HepG2 (cell line): ENCODE results near the gene CBR4. TPM values are rescaled to one million over a fixed set of nuclear protein-coding genes. Genes with fewer than 3 reads are reported as not detected.

Experiments used
- AGO1 ChIP-seq: fragments of 200-400 bp; formaldehyde crosslinking; IDR thresholded peaks from 2 replicates; pipeline ENCODE4 v1.6.1; 2017; ENCODE audit warnings: mild to moderate bottlenecking, low read depth, low read length, moderate library complexity; ENCODE audit not compliant: poor library complexity, severe bottlenecking
- EP300 ChIP-seq, 3 experiments: sonication (generic) in 1 of 3; formaldehyde crosslinking in 1 of 3; IDR thresholded peaks; 2 replicates each; pipeline versions ENCODE4 v1.5.1 to v1.6.1; 2011 to 2020; ENCODE audit warnings: low read depth in 2 of 3, low read length in 2 of 3, borderline replicate concordance in 1 of 3, improper control_type of control experiment in 1 of 3, mild to moderate bottlenecking in 1 of 3, missing genetic modification reagents in 1 of 3, moderate library complexity in 1 of 3
- GZF1 ChIP-seq: sonication (generic); formaldehyde crosslinking; IDR thresholded peaks from 2 replicates; pipeline ENCODE4 v1.5.1; 2020; ENCODE audit warnings: mild to moderate bottlenecking, missing genetic modification reagents
- HDAC6 ChIP-seq: fragments of 200-600 bp; sonication (generic); IDR thresholded peaks from 2 replicates; pipeline ENCODE4 v1.7.0; 2017; ENCODE audit warnings: mild to moderate bottlenecking, antibody characterized with exemption, low read length, low read depth
- KDM2A ChIP-seq: sonication (generic); formaldehyde crosslinking; IDR thresholded peaks from 2 replicates; pipeline ENCODE4 v1.4.0; 2020; ENCODE audit warnings: low read depth, missing genetic modification reagents, borderline replicate concordance
- ONECUT2 ChIP-seq: sonication (generic); formaldehyde crosslinking; IDR thresholded peaks from 2 replicates; pipeline ENCODE4 v1.4.0; 2020; ENCODE audit warnings: missing genetic modification reagents
- POLR2AphosphoS5 ChIP-seq: IDR thresholded peaks from 2 replicates; pipeline ENCODE4 v1.6.1; 2012; ENCODE audit warnings: low read depth, low read length
- ZBTB44 ChIP-seq: sonication (generic); formaldehyde crosslinking; IDR thresholded peaks from 2 replicates; pipeline ENCODE4 v1.4.0; 2020; ENCODE audit warnings: missing genetic modification reagents
- ZNF713 ChIP-seq: sonication (generic); formaldehyde crosslinking; IDR thresholded peaks from 2 replicates; pipeline ENCODE4 v1.4.0; 2020; ENCODE audit warnings: mild to moderate bottlenecking, missing genetic modification reagents
- ZNF777 ChIP-seq: sonication (generic); formaldehyde crosslinking; IDR thresholded peaks from 2 replicates; pipeline ENCODE4 v1.4.0; 2020; ENCODE audit warnings: missing genetic modification reagents
- ZNF883 ChIP-seq: sonication (generic); formaldehyde crosslinking; IDR thresholded peaks from 2 replicates; pipeline ENCODE4 v1.5.1; 2020; ENCODE audit warnings: mild to moderate bottlenecking, missing genetic modification reagents; ENCODE audit errors: not compliant biosample characterization
- polyA plus RNA-seq, 8 experiments: library from polyadenylated mRNA; depleted of rRNA in 3 of 8; stranded (reverse) in 7 of 8; unstranded in 1 of 8; fragments of >200 nt; fragmentation: Illumina TruSeq in 4 of 8; extraction: Trizol in 4 of 8; gene quantifications; 2 replicates each; pipeline versions ENCODE4 v1.2.1 to v1.2.3, GENCODE V29; 2011 to 2016; ENCODE audit warnings: low read depth in 4 of 8, missing spikeins in 1 of 8, mixed read lengths in 1 of 8; ENCODE audit not compliant: insufficient read depth in 1 of 8
- total RNA-seq, 5 experiments: library from RNA; depleted of rRNA; stranded (reverse); fragments of >200 nt; fragmentation: Illumina TruSeq; extraction: Trizol; gene quantifications; 2 replicates each; pipeline ENCODE4 v1.2.3, GENCODE V29; 2016; ENCODE audit warnings: low read depth in 1 of 5
- TF ChIP-seq, protein P1 (sequence below), 2 experiments: fragments of 450-650 bp in 1 of 2; sonication (generic) in 1 of 2; formaldehyde crosslinking in 1 of 2; IDR thresholded peaks; 2 replicates each; pipeline versions ENCODE4 v1.6.1 to v1.8.0; 2016 to 2022; ENCODE audit warnings: antibody characterized with exemption in 1 of 2, mild to moderate bottlenecking in 1 of 2, missing genetic modification reagents in 1 of 2
- TF ChIP-seq, protein P2 (sequence below): sonication (generic); formaldehyde crosslinking; IDR thresholded peaks from 2 replicates; pipeline ENCODE4 v1.4.0; 2020; ENCODE audit warnings: missing genetic modification reagents, mild to moderate bottlenecking, borderline replicate concordance

CBR4 gene
- total and polyA plus RNA-seq, 2 of the 13 experiments (the other 11 are each of a cell fraction or from before 2014, with no cell fraction given), result 7.3 to 20.7 TPM

GRCh38 chr4:169010125-169011023, at the start of gene CBR4 (continued):
- TF ChIP-seq, protein P1, sequence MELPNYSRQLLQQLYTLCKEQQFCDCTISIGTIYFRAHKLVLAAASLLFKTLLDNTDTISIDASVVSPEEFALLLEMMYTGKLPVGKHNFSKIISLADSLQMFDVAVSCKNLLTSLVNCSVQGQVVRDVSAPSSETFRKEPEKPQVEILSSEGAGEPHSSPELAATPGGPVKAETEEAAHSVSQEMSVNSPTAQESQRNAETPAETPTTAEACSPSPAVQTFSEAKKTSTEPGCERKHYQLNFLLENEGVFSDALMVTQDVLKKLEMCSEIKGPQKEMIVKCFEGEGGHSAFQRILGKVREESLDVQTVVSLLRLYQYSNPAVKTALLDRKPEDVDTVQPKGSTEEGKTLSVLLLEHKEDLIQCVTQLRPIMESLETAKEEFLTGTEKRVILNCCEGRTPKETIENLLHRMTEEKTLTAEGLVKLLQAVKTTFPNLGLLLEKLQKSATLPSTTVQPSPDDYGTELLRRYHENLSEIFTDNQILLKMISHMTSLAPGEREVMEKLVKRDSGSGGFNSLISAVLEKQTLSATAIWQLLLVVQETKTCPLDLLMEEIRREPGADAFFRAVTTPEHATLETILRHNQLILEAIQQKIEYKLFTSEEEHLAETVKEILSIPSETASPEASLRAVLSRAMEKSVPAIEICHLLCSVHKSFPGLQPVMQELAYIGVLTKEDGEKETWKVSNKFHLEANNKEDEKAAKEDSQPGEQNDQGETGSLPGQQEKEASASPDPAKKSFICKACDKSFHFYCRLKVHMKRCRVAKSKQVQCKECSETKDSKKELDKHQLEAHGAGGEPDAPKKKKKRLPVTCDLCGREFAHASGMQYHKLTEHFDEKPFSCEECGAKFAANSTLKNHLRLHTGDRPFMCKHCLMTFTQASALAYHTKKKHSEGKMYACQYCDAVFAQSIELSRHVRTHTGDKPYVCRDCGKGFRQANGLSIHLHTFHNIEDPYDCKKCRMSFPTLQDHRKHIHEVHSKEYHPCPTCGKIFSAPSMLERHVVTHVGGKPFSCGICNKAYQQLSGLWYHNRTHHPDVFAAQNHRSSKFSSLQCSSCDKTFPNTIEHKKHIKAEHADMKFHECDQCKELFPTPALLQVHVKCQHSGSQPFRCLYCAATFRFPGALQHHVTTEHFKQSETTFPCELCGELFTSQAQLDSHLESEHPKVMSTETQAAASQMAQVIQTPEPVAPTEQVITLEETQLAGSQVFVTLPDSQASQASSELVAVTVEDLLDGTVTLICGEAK (IDR thresholded peaks at IDR 0.05), result no peak
- TF ChIP-seq, protein P1 (CRISPR knock-in tag; IDR thresholded peaks at IDR 0.05), result no peak; the same call in 1 of the 2 replicates
- TF ChIP-seq ONECUT2 (CRISPR knock-in tag), result 0 out of 2 replicates have a peak, but pooled peaks have one; percentile 11
- peak; percentile 43 for TF ChIP-seq ZNF883 (CRISPR knock-in tag)
- TF ChIP-seq GZF1 (CRISPR knock-in tag), result no peak
- TF ChIP-seq EP300 (IDR thresholded peaks at IDR 0.05; ENCODE audit: low read depth in 2 of 2, low read length in 2 of 2), result no peak
- no peak for TF ChIP-seq EP300 (CRISPR knock-in tag; IDR thresholded peaks at IDR 0.05; ENCODE audit: borderline replicate concordance)
- no peak for TF ChIP-seq HDAC6
- no peak for TF ChIP-seq ZNF713
- no peak for TF ChIP-seq KDM2A (CRISPR knock-in tag)
- peak; percentile 92 for TF ChIP-seq POLR2AphosphoS5
- TF ChIP-seq, protein P2, sequence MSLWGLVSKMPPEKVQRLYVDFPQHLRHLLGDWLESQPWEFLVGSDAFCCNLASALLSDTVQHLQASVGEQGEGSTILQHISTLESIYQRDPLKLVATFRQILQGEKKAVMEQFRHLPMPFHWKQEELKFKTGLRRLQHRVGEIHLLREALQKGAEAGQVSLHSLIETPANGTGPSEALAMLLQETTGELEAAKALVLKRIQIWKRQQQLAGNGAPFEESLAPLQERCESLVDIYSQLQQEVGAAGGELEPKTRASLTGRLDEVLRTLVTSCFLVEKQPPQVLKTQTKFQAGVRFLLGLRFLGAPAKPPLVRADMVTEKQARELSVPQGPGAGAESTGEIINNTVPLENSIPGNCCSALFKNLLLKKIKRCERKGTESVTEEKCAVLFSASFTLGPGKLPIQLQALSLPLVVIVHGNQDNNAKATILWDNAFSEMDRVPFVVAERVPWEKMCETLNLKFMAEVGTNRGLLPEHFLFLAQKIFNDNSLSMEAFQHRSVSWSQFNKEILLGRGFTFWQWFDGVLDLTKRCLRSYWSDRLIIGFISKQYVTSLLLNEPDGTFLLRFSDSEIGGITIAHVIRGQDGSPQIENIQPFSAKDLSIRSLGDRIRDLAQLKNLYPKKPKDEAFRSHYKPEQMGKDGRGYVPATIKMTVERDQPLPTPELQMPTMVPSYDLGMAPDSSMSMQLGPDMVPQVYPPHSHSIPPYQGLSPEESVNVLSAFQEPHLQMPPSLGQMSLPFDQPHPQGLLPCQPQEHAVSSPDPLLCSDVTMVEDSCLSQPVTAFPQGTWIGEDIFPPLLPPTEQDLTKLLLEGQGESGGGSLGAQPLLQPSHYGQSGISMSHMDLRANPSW (CRISPR knock-in tag), result peak; percentile 69; the same call in 1 of the 2 replicates
- peak; percentile 58 for TF ChIP-seq ZNF777
- TF ChIP-seq AGO1, result no peak
- TF ChIP-seq ZBTB44 (CRISPR knock-in tag), result no peak
